HG03469 (cell line): ENCODE measurements around the gene NACAD.
"Not testable (repeated sequence)": the region's sequence is repeated elsewhere in the genome, so short reads cannot be mapped to it uniquely, and the experiment has no call there.

Source experiments
- ATAC-seq: cut with Tn5 transposase; IDR thresholded peaks from one replicate; pipeline ENCODE4 v1.9.1; 2021; ENCODE audit warnings: mild to moderate bottlenecking, moderate library complexity, moderate number of reproducible peaks; ENCODE audit not compliant: unreplicated experiment

NACAD gene

DNA sequence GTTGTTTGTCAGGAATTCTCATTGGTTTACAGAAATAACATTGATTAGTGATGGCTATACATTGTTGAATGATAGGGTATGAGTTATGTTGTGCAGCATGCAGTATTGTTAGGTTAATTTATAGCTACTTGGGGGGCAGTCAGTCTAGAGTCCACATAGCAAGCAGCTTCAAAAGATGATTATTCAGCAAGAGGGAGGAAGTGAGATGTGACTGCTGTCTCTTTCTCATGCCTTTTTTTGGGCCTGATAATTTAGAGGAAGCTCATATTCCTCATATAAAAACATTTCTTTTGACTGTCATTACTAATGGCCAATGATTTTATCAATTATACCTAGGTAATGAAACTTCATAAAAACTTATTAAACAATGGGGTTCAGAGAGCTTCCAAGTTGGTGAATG, 26.2 kb upstream of the NACAD start:
- no peak for ATAC-seq

DNA sequence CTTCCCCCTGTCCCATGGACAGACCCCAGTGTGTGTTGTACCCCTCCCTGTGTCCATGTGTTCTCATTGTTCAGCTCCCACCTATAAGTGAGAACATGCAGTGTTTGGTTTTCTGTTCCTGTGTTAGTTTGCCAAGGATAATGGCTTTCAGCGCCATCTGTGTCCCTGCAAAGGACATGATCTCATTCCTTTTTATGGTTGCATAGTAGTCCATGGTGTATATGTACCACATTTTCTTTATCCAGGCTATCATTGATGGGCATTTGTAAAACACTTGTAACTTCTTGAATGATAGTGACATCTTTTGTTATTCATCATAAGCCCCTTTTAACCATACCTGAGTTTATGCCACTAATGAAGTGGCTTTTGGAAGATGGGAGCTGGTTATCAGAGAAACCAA, 25.5 kb upstream of the NACAD start:
- ATAC-seq = not testable (repeated sequence)

DNA sequence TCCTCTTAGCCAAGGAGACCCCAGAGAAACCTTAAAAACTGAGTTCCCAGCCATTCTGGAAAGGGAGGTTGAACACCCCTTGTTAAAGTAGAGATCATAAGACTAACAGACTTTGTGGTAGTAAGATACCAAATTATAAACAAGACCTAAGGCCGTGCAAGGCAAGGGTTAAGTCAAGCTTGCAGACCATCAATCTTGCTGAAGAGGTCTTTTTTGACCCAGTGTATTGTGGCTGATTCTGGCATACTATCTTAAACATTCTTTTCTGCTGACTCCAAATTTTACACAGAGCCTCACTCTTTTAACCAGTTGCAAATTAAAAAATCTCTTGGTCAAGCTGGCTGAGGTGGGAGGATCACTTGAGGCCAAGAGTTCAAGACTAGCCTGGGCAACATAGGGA, 23.9 kb upstream of the NACAD start:
- no peak for ATAC-seq

DNA sequence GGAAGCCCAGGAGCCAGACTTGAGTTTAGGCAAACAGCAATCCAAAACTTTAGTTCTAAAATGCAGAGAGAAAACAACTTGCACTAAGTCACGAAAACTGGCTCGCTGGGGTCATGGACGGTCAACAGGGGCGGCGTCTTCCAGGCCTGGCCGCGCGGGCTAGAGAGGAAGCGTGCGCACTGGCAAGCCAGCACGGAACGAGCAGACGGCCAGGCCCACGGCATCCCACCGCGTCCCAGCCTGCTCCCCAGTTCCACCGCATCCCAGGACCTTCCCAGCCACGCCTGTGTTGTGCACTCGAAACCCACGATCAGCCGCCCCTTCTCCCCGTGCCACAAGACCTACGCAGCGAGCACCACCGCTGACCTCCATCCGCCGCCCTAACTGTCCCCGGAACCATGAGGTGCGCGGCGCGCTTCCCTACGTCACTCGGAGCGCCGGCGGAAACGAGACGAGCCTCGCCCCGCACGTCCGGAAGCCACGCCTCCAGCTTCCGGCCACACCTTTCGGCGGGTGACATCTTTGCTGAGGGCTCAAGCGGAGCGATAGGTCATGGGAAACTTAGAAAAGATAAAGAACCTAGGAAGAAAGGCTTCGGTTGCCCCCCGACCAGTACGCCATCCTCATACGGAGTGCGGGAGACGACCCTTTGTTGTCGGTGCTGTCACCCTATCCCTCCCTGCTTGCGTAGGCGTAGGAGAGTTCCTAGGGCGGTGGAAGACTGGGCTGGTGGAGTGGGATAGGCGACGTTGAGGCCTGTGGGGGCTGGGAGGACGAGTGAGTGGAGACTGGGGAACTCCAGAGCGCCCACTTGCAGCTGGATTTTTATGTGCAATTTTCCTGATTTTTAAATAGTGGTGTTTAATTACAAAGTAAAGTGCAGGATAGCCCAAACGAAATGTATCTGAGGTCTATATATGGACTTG, 22.8 kb upstream of the NACAD start, which contains the start of gene TBRG4:
Gene TBRG4 (minus strand): TSS at position 400 of the 926 bp plus-strand sequence. CDS start 2,460 bp downstream, outside the sequence.
- peak; percentile 86 for ATAC-seq

DNA sequence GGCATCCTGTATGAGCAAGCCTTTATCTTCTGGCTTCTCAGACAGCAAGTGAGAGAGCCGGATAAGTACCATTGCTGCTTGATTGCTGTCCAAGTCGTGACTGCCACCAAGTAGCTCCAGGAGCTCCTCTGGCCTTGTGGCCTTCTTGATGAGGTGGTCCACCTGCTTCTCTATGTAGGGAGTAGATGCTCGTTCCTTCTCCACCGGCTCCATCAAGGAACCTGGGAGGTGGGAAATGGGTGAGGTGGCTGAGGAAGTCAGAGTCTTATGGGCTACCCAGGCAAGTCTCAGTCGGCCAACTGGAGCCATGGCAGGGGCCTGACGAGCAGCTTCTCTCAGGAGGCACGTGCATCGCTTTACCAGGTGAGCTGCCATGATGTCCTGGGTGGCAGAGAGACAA, 20.1 kb upstream of the NACAD start:
- no peak for ATAC-seq

DNA sequence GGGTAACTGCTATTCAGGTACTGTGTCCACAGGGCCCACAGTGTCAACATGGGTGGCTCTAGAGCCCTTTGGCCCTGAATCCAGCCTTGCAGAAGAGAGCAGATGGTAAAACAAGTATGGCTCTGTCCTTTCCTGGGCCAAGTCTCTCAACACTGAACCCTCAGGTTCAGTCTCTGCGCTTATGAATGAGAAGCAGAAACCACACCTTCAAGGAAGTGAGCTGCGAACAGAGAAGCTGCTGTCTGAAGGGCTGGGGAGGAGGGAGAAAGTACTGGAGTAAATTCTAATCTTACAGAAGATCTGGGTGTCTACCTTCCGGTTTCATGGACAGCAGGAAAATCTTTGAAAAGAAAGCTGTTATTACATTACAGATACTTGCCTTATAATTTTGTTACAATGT, 18.6 kb upstream of the NACAD start:
- no peak for ATAC-seq

DNA sequence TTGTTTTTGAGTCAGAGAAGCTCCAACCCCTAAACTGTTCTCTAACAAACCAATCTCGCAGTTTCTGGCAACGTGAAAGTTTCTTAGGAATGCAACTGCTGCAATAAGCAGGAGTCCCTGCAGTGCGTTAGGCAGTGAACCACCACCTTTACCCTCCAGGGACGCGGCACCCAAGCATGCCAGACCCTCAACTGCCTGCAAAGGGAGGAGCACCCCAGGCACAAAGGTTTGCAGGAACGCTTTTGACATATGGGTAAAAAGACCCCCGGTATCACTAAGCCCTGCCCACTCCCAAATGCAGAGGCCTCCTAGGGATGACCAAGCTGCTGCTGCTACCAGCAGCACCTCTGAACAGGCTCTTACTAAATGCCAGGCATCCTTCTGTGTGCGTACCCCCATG, 18.1 kb upstream of the NACAD start:
- ATAC-seq = no peak

DNA sequence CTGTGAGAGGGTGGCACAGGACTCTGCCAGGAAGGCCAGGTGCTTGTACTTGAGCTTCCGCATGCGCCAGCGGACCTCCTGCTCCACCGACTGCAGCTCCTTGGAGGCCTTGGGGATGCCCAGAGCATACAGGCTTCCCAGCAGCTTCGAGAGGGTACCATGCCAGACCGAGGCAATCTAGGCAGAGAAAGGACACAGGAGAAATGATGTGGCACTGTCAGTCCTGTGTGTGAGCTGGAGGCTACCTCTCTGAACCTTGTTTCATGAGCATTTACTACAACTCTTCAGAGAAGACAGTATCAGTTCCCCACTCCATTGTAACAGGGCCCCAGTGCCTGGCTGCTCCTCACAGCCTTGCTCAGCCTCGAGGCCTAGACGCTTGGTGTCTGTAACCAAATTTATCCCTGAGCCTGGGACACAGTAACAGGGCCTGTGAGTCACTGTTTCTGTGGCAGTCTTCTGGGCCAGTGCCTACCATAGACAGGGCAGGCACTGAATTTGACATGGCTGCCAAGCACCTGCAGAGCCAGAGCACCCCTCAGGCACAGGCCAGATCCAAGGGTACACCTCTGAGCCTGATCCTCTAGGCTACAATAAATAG, 16.9 kb upstream of the NACAD start:
- no peak for ATAC-seq

DNA sequence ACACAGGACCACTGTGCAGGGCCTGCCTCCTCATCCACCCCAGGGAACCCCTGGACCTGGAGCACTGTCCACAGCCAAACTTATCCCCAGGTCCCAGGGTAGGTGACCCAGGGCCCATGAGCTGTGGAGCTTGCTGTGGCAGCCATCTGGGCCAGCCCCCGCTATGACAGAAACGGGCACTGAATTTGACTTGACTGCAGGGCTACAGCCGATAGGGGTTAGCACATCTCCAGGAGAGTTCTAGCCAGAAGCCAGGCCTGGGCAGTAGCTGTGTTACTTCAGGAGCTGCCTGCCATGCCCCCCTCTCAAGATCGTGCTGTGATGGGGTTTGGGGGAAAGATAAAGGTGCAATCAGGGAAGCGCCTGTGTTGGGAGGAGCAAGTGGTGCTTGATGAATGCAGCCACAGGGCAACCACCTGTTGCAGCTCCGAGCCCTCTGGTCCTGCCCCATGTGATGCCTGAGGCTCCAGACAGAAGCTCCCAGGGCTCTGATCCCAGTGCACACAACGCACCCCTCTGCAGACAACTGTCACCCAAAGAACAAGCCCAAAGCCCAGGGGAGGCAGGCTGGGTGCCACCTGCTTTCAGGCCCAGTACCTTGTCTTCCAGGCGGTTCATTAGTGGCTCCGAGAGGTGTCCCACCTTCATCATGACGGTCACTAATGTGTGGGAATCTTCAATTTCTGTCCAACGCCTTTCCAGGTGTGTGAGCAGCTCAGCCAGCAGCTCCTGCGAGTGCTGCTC, 16.2 kb upstream of the NACAD start:
- no peak for ATAC-seq

DNA sequence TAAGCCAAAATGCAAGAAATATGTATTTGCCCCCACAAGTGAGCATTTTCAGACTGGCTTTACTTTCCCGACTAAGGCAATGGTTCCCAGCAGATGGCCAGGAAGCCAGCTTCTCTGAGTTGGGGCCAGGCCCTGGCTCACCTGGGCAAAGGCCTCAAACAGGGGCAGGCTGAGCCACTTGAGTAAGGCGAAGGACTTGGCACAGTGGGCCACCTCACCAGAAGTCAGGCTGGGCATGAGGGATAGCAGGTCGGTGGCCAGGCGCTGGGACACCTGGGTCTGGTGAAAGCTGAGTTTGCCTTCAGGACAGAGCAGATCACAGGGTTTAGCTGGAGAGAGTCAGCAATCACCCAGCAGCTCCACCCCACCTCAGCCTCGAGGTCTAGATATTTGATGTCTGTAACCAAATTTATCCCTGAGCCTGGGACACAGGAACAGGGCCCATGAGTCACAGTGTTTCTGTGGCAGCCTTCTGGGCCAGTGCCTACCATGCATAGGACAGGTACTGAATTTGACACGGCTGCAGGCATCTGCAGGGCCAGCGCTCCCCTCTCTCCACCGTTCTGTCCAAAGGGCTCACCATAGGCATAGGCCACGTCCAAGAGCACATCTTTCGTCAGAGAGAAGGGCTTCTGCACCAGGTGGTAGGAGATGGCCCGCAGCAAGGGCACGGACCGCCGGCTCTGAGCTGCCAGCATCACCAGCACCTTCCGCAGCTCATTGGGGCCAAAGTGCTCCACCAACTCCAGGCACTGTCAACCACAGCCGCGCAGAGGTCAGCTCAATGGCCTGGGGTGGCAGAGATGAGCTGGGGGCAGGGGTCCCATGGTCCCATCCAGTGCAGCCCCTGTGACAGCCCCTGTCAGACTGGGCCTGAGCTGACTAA, 15.4 kb upstream of the NACAD start:
- ATAC-seq = no peak

DNA sequence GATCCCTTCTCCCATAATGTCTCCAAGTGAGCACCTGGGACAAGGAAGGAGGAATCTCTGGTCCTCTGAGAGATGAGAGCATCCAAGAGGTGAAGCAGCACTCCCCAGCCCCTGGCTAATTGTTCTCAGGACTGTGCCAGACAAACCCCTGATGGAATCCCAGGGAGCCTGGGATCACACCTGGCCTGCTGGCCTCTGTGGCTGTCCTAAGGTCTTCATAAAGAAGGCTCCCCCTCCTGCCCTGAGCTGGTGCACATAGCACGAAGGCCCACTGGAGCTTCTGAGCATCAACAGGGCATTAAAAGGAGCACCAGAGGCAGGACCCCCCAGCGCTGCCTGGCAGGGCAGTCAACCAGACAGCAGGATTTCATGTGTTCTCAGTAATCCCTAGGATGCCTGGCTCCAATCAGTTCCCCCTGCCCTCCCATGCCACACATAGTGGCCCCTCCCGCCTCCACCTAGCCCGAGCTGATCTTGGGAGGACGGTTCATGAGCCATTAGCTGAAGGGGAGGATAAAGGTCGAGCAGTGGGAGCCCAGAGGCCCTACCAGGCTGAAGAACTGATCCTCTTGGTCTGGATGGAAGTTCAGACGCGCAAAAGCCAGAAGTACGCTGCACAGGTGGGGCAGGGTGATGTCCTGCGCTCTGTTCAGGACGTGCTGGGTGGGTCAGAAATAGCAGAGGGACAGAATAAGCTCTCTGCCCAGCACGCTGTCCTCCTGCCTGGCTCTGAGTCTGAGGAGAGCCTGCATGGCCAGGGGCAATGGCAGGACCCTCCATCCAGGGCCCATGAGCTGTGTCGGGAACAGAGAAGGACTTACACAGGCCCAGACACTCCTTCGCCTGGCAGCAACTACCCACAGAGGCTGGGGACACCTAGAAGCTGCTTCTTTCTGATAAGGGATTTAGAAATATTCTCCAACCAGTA, 14.3 kb upstream of the NACAD start:
- ATAC-seq = no peak

DNA sequence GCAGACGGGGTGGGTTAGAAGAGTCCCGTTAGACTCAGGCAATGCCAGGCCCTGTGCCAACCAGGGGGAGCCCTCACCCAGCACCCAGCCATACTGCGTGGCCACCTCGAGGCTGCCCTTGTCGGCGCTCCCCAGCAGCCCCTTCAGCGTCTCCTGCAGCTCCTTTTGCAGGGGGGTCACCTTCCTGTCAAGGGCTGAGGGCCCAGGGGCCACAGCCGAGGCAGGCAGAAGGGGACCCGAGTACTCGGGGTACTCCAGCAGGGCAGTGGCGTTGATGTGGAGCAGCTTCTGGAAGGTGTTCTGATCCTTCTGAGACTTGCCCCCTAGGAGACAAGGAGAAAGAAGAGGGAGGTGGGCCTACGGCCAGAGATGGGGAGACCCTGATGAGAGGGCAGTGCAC, 13.0 kb upstream of the NACAD start:
- no peak for ATAC-seq

DNA sequence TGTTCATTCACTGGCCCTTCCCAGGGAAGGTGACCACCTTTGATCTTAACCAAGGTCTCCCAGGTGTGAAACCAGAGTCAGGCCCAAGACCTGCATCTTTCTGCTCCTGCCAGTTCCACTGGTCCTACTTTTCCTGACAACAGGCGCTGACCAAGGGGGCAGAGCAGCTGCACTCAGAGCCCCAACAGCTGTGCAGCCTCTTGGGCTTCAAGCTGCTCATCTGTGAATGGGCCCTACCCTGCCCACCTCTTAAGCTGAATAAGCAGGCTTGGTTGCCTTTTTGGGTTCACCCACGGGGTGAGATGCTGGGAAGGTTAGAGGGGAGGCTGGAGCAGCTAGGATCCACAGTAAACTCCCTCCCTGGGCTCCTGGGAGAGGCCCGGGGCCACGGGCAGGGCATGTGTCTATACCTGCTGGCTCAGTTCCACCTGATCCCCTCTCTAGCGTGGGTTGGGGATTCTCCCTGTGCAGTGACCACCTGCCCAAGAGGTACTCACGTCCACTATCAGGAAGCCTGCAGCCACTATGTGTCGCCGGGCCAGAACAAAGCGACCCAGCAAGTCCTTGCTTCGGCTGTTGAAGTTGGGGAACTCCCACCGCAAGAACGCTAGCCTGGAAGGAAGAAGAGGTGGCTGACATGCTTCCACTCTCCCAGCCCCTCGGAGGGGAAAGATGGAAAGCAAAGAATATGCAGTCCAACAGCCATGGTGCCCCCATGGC, 12.2 kb upstream of the NACAD start:
- no peak for ATAC-seq

DNA sequence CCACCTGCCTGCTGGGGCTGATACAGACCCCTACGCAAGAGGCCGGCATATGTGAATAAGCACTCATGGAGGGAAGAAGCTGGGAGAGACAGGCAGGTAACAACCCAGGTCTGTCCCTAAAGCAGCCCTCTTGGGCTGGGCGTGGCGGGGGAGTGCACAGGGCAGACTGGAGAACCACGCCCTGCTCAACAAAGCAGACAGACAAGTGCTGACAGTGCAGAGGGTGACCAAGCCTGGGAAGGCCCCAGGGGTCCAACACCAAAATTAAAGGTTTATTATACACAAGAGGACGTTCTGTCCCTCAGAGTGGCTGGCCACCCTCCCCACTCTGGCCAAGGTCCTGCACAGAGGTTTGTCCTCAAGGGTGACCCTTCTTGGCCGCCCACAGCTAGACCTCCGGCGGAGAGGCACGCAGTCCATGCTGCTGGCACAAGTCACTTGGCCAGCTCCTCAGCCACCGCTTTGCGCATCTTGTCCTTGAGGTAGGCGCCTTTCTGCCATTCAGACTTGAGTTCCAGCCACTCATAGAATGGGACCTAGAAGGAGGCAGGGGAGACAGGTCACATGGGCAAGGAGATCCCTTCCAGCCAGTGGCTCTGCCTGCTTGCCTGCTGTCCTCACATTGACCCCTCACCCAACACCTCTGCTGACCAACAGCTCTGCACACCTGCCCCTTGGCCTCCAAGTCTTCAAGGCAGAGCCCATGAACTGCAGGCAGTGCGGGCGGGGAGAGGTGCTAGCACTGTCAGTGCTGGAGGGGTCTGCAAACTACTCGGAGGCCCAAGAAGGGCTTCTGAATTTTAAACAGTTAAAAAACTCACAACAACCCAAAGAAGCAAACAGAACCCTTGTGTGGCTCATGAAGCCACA, 11.4 kb upstream of the NACAD start:
- ATAC-seq = no peak

DNA sequence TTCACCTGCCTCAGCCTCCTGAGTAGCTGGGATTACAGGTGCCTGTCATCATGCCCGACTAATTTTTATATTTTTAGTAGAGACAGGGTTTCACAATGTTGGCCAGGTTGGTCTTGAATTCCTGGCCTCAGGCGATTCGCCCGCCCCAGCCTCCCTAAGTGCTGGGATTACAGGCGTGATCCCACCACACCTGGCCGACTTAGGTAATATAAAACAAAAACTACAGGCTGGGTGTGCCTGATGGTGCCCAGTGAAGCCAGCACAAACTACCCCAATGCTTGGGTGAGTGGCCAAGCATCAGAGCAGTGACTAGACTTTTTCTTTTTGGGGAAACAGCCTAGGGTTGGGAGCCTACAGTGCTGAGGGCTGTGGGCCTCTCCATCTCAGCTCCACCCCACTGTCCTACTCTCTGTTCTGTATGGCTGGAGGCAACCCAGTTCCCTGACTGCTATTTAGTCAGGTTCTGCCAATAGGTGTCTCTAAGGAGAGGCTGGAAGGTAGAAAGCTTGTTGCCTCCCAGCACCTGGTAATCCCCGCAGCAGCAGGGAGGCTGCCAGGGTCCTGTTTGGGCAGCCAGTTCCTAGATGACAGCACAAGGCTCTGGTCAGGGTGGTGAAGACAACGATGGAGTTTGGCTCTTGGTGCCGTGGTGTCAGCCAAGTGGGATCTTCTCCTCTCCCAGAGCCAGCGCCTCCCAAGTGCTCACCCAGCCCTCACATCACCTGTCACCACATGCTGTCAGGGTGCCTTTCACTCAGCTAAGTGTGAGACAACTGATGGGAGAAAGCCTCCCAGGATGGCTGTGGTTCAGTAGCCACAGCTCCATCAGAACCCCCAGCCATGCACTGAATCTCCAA, 10.4 kb upstream of the NACAD start:
- ATAC-seq = no peak

DNA sequence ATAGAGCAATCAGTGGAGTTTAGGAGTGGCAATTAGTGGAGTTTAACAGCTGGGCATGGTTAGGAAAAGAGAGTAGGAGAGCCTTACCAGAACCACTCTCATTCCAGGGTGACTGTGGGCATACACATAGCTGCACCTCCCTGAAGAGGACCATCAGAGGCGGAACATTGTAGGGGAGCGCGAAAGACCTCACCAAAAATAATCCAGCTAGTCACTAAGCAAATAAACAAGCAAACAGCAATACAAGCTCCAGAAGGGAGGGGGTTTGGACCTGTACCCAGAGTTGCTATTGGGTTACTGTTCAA, 4.1 kb upstream of the NACAD start:
- ATAC-seq = no peak
